Measurements from ENCODE around the gene PC. TPM values are rescaled to one million over a fixed set of nuclear protein-coding genes. Genes with fewer than 3 reads are reported as not detected.

The PC gene
- polyA plus RNA-seq, 1 donor (not counting 4 experiments of a cell fraction or from before 2014, with no cell fraction given), result 13.3 TPM

DNA sequence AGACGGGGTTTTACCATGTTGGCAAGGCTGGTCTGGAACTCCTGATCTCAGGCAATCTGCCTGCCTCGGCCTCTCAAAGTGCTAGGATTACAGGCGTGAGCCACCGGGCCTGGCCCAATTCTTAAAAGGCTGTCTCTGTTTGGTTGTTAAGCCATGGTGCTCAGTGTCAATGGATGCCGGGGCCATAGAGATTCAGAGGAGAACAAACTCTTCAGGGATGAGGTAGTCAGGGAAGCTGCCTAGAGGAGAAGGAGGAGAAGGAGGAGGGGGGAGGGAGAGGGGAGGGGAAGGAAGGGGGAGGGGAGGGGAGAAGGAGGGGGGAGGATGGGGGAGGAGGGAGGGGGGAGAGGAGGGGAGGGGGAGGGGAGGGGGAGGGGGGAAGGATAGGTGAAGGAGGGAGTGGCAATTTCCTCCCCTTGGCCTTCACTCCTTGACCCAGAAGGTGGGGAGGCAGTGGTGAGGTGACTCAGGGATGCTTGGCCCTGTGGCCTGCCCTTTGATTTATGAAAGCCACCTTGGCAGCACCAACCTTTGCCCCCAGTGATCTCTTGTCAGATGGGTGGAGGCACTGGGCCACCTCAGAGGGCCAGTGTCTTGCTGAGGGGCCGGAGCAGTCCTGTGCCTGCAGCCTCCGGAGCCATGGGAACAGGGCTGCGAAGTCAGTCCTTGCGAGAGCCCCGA is 16.7 kb upstream of the PC start, which contains the start of gene C11orf86:
Gene C11orf86, plus strand, starts transcription at position 581 of the 681 bp plus-strand sequence. Its CDS starts 59 bp downstream, at position 640.
- Histone ChIP-seq H2AFZ (ENCODE audit: control insufficient read depth, low read length) (no peak within 1 kb of the TSS), H3K27me3 (ENCODE audit: control insufficient read depth, extremely low read depth, insufficient read depth, low read length) (no peaks in the 10 kb centered on the region), H3K9ac (ENCODE audit: control insufficient read depth, extremely low read depth, insufficient read depth, low read length) (no peak within 1 kb of the TSS), H3K4me1 (ENCODE audit: control insufficient read depth, extremely low read depth, insufficient read depth, low read length) (peaks cover 23% of the 10 kb centered on the region), H3K9me1 (ENCODE audit: control insufficient read depth, extremely low read depth, insufficient read depth, low read length) (no peaks in the 10 kb centered on the region), H3K27ac (ENCODE audit: control insufficient read depth, insufficient read depth, low read length) (no peak within 1 kb of the TSS), H3K4me2 (ENCODE audit: control insufficient read depth, extremely low read depth, insufficient read depth, low read depth, low read length) (no peak within 1 kb of the TSS), H3K9me3 (ENCODE audit: control insufficient read depth, low read depth, low read length) (no peaks in the 10 kb centered on the region), H3K36me3 (ENCODE audit: control insufficient read depth in 2 of 2, extremely low read depth in 1 of 2, insufficient read depth in 2 of 2, low read length in 2 of 2) (no peaks in the 10 kb centered on the region), H3K79me2 (ENCODE audit: control insufficient read depth, insufficient read depth, low read length) (no peaks in the 10 kb centered on the region), H3K4me3 (ENCODE audit: control insufficient read depth in 2 of 3, extremely low read depth in 1 of 3, insufficient read depth in 2 of 3, low read depth in 1 of 3, low read length in 3 of 3) (no peak within 1 kb of the TSS), H4K20me1 (ENCODE audit: control insufficient read depth, extremely low read depth, insufficient read depth, low read length) (no peaks in the 10 kb centered on the region)
- no peak for TF ChIP-seq EZH2 (IDR thresholded peaks at IDR 0.05; ENCODE audit: low read length)
- TF ChIP-seq, protein P1, sequence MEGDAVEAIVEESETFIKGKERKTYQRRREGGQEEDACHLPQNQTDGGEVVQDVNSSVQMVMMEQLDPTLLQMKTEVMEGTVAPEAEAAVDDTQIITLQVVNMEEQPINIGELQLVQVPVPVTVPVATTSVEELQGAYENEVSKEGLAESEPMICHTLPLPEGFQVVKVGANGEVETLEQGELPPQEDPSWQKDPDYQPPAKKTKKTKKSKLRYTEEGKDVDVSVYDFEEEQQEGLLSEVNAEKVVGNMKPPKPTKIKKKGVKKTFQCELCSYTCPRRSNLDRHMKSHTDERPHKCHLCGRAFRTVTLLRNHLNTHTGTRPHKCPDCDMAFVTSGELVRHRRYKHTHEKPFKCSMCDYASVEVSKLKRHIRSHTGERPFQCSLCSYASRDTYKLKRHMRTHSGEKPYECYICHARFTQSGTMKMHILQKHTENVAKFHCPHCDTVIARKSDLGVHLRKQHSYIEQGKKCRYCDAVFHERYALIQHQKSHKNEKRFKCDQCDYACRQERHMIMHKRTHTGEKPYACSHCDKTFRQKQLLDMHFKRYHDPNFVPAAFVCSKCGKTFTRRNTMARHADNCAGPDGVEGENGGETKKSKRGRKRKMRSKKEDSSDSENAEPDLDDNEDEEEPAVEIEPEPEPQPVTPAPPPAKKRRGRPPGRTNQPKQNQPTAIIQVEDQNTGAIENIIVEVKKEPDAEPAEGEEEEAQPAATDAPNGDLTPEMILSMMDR (optimal IDR thresholded peaks at IDR 0.05 in 1 of 3, IDR thresholded peaks at IDR 0.05 in 1 of 3, conservative IDR thresholded peaks at IDR 0.05 in 1 of 3; ENCODE audit: extremely low read depth in 1 of 3, insufficient read depth in 2 of 3, low read length in 3 of 3), result no peak
- no peak for DNase-seq (ENCODE audit: low read depth, low spot score)
- dilution Hi-C loops (cut with MboI; ENCODE audit: extremely low pct_ligation_motif_present, low sequenced_read_pairs), result no loop called here
- FAIRE-seq, result no peak

DNA sequence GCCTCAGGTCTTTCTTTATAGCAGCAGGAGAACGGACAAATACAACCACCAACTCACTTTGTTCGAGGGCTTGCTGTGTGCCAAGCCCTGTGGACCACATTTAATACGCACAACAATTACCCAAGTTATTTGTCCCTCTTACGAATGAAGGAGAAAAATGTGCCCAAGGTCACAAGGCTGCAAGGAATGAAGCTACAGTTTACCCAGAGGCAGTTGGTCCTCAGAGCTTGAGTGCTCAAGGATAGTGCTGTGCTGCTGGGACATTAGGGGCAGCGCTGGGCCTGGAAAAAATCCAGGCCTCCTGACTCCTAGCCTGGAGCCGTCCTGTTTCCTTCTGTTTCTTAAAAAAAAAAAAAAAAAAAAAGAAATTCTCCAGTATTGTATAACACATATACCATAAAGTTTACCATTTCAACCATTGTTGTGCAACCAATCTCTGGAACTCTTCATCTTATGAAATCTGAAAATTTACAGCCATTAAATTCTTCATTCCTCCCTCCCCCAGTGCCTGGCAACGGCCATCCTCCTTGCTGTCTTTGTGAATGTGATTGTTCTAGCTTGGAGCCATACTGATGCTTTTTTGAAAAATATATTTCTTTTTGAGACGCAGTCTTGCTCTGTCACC is 15.9 kb upstream of the PC start:
- Histone ChIP-seq H3K9me1 (ENCODE audit: control insufficient read depth, extremely low read depth, insufficient read depth, low read length) (no peaks in the 10 kb centered on the region), H2AFZ (ENCODE audit: control insufficient read depth, low read length) (no peak overlapping the region), H3K27me3 (ENCODE audit: control insufficient read depth, extremely low read depth, insufficient read depth, low read length) (no peaks in the 10 kb centered on the region), H3K4me2 (ENCODE audit: control insufficient read depth, extremely low read depth, insufficient read depth, low read depth, low read length) (no peak overlapping the region), H3K9me3 (ENCODE audit: control insufficient read depth, low read depth, low read length) (no peaks in the 10 kb centered on the region), H3K27ac (ENCODE audit: control insufficient read depth, insufficient read depth, low read length) (no peak overlapping the region), H4K20me1 (ENCODE audit: control insufficient read depth, extremely low read depth, insufficient read depth, low read length) (no peaks in the 10 kb centered on the region), H3K4me1 (ENCODE audit: control insufficient read depth, extremely low read depth, insufficient read depth, low read length) (peaks cover 29% of the 10 kb centered on the region), H3K79me2 (ENCODE audit: control insufficient read depth, insufficient read depth, low read length) (no peaks in the 10 kb centered on the region), H3K9ac (ENCODE audit: control insufficient read depth, extremely low read depth, insufficient read depth, low read length) (no peak overlapping the region), H3K4me3 (ENCODE audit: control insufficient read depth in 2 of 3, extremely low read depth in 1 of 3, insufficient read depth in 2 of 3, low read depth in 1 of 3, low read length in 3 of 3) (no peak overlapping the region), H3K36me3 (ENCODE audit: control insufficient read depth in 2 of 2, extremely low read depth in 1 of 2, insufficient read depth in 2 of 2, low read length in 2 of 2) (no peaks in the 10 kb centered on the region)
- TF ChIP-seq EZH2 (IDR thresholded peaks at IDR 0.05; ENCODE audit: low read length), result no peak
- TF ChIP-seq, protein P1 (optimal IDR thresholded peaks at IDR 0.05 in 1 of 3, IDR thresholded peaks at IDR 0.05 in 1 of 3, conservative IDR thresholded peaks at IDR 0.05 in 1 of 3; ENCODE audit: extremely low read depth in 1 of 3, insufficient read depth in 2 of 3, low read length in 3 of 3), result no peak
- FAIRE-seq (no peak), DNase-seq (ENCODE audit: low read depth, low spot score) (no peak)
- dilution Hi-C loops (cut with MboI; ENCODE audit: extremely low pct_ligation_motif_present, low sequenced_read_pairs), result no loop called here
